ENCODE measurements around the gene FMNL1.
"Not testable (repeated sequence)": the region's sequence is repeated elsewhere in the genome, so short reads cannot be mapped to it uniquely, and the experiment has no call there.

The FMNL1 gene

GRCh38 chr17:45221081-45222013, at the start of gene FMNL1:
TSS of gene FMNL1 (plus strand) at chr17:45221885. CDS start at chr17:45222125, 240 bp downstream.
- DNase-seq: peak; percentile 75

GRCh38 chr17:45172232-45172540, 49.5 kb upstream of the FMNL1 start:
- DNase-seq: no peak

- peak; percentile 67 for DNase-seq
These were observed 49.0 kb upstream of the FMNL1 start for GRCh38 chr17:45172541-45173286.

- no peak for DNase-seq
These were observed 45.9 kb upstream of the FMNL1 start for GRCh38 chr17:45175759-45176115.

GRCh38 chr17:45177563-45177962, 44.1 kb upstream of the FMNL1 start:
- DNase-seq: no peak

- DNase-seq: no peak
These were observed 37.5 kb upstream of the FMNL1 start for GRCh38 chr17:45184144-45184543.

GRCh38 chr17:45186801-45187354, 34.8 kb upstream of the FMNL1 start:
- no peak for DNase-seq

- no peak for DNase-seq
These were observed 32.7 kb upstream of the FMNL1 start for GRCh38 chr17:45189009-45189408.

- DNase-seq: no peak
These were observed 31.0 kb upstream of the FMNL1 start for GRCh38 chr17:45190503-45191255.

GRCh38 chr17:45195424-45195823, 26.3 kb upstream of the FMNL1 start:
- no peak for DNase-seq

- DNase-seq: no peak
These were observed 24.6 kb upstream of the FMNL1 start for GRCh38 chr17:45197108-45197507.

- DNase-seq: peak; percentile 98
These were observed 23.9 kb upstream of the FMNL1 start for GRCh38 chr17:45197555-45198334.

GRCh38 chr17:45200701-45201100, 21.0 kb upstream of the FMNL1 start:
- no peak for DNase-seq

- DNase-seq: no peak
These were observed 20.2 kb upstream of the FMNL1 start for GRCh38 chr17:45201457-45201856.

GRCh38 chr17:45201880-45202279, 19.8 kb upstream of the FMNL1 start:
- not testable (repeated sequence) for DNase-seq

- DNase-seq: peak; percentile 98
These were observed 2.6 kb upstream of the FMNL1 start for GRCh38 chr17:45218895-45219661.

GRCh38 chr17:45220079-45220478, 1.6 kb upstream of the FMNL1 start:
- no peak for DNase-seq

- no peak for DNase-seq
These were observed 266 bp downstream of the FMNL1 start for GRCh38 chr17:45222014-45222288.

- peak; percentile 82 for DNase-seq
These were observed 757 bp downstream of the FMNL1 start for GRCh38 chr17:45222289-45222995.

GRCh38 chr17:45222996-45223538, 1.4 kb downstream of the FMNL1 start:
- no peak for DNase-seq
